ENCODE data around the gene CELA2A.

DNA sequence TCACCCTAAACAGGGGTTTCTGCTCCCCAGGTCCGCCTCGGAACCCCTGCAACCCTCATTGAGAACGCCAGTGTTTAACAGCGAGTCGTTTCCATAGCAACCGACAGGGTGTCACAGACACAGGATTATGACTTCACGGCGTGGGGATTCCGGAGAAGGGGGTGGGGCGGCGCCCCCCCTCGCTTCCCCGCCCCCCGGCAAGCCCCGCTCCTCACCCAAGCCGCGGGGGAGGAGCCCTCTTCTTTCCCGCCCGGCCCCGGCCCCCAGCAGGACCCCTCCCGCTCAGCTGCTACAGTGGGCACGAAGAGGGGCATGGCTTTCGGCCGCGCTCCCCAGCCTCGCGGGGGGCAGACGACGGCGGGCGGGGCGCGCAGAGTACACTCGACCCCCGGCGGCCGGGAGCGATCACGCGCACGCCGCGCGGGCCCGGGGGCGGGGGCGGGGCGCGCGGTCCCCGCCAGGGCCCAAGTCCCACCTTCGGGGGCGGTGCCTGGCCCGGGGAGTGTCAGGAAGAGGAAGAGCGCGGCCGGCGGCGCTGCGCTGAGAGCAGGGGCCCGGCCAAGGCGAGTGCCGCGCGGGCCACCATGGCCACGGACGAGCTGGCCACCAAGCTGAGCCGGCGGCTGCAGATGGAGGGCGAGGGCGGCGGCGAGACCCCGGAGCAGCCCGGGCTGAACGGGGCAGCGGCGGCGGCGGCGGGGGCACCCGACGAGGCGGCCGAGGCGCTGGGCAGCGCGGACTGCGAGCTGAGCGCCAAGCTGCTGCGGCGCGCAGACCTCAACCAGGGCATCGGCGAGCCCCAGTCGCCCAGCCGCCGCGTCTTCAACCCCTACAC lies 46.9 kb upstream of the CELA2A start, which contains the start of gene EFHD2:
- TF ChIP-seq, protein P1, sequence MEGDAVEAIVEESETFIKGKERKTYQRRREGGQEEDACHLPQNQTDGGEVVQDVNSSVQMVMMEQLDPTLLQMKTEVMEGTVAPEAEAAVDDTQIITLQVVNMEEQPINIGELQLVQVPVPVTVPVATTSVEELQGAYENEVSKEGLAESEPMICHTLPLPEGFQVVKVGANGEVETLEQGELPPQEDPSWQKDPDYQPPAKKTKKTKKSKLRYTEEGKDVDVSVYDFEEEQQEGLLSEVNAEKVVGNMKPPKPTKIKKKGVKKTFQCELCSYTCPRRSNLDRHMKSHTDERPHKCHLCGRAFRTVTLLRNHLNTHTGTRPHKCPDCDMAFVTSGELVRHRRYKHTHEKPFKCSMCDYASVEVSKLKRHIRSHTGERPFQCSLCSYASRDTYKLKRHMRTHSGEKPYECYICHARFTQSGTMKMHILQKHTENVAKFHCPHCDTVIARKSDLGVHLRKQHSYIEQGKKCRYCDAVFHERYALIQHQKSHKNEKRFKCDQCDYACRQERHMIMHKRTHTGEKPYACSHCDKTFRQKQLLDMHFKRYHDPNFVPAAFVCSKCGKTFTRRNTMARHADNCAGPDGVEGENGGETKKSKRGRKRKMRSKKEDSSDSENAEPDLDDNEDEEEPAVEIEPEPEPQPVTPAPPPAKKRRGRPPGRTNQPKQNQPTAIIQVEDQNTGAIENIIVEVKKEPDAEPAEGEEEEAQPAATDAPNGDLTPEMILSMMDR (IDR thresholded peaks at IDR 0.05) = no peak
- TF ChIP-seq POLR2A (IDR thresholded peaks at IDR 0.05) = no peak
- TF ChIP-seq POLR2AphosphoS5 (IDR thresholded peaks at IDR 0.05) = peak in 2 of 3 donors; percentile 52

Data from breast epithelium (tissue), 3 donors.